Activated naive CD8-positive, alpha-beta T cell treated with anti-CD3 and anti-CD28 coated beads, Interleukin-2, amount 50 U/mL, for 24 hours (primary cell): ENCODE results near the gene PKIB.

ENCODE experiments used
- ATAC-seq: fragments of 150-1000 bp; cut with Tn5 transposase; one replicate; pipeline ENCODE4 v1.10.0; 2021
- DNase-seq: peaks from one replicate; pipeline ENCODE4 v3.0.0; 2021
- H3K27ac Mint-ChIP-seq: one replicate; pipeline ENCODE4 v1.8.0; 2021; ENCODE audit warnings: mild to moderate bottlenecking, mixed read lengths
- H3K27me3 Mint-ChIP-seq: one replicate; pipeline ENCODE4 v1.8.0; 2021; ENCODE audit warnings: mixed read lengths
- H3K36me3 Mint-ChIP-seq: one replicate; pipeline ENCODE4 v1.8.0; 2021; ENCODE audit warnings: low read depth, mixed read lengths
- H3K4me1 Mint-ChIP-seq: one replicate; pipeline ENCODE4 v1.8.0; 2021; ENCODE audit warnings: mixed read lengths
- H3K4me3 Mint-ChIP-seq: one replicate; pipeline ENCODE4 v1.8.0; 2021; ENCODE audit warnings: mild to moderate bottlenecking, moderate library complexity, mixed read lengths
- H3K9me3 Mint-ChIP-seq: one replicate; pipeline ENCODE4 v1.8.0; 2021; ENCODE audit warnings: mixed read lengths

The PKIB gene

GRCh38 chr6:122695188-122695587, 85.0 kb downstream of the PKIB start:
- no peak overlapping the region for H3K4me3 Mint-ChIP-seq
- DNase-seq (no peak), ATAC-seq (no peak)
- no peaks in the 10 kb centered on the region for H3K4me1 Mint-ChIP-seq
- H3K27ac Mint-ChIP-seq = no peak overlapping the region
- H3K9me3 Mint-ChIP-seq = no peaks in the 10 kb centered on the region
- H3K36me3 Mint-ChIP-seq = no peaks in the 10 kb centered on the region
- H3K27me3 Mint-ChIP-seq = no peaks in the 10 kb centered on the region

DNA sequence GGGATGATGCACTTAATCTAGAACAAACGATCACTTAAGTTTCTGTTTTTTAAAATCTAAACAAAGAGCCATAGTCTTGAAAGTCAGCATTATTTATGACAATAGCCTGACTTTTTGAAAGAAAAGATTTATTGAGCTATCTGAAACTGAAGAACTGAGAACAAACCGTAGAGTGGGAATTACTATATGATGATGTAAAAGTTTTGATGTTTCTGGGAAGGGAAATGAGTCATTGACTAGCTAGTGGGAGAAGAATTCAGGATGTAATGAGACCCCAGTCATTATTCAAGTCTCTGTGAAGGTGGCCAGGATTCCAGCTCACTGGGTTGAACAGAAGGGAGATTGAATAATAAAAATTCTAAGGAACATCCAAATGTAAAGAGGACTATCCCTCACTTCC, 85.9 kb downstream of the PKIB start:
- Mint-ChIP-seq H3K4me3 (no peak overlapping the region), H3K27me3 (no peaks in the 10 kb centered on the region), H3K9me3 (no peaks in the 10 kb centered on the region), H3K27ac (no peak overlapping the region), H3K4me1 (no peaks in the 10 kb centered on the region), H3K36me3 (no peaks in the 10 kb centered on the region)
- ATAC-seq (no peak), DNase-seq (no peak)

- ATAC-seq = no peak
- H3K4me1 Mint-ChIP-seq = no peaks in the 10 kb centered on the region
These were observed 86.6 kb downstream of the PKIB start for GRCh38 chr6:122696853-122697252.

GRCh38 chr6:122697458-122697857, 87.3 kb downstream of the PKIB start:
- Mint-ChIP-seq H3K4me1 (no peaks in the 10 kb centered on the region), H3K36me3 (no peaks in the 10 kb centered on the region), H3K9me3 (no peaks in the 10 kb centered on the region), H3K4me3 (no peak overlapping the region), H3K27me3 (no peaks in the 10 kb centered on the region), H3K27ac (no peak overlapping the region)
- ATAC-seq = no peak
- DNase-seq = no peak

More at GRCh38 chr6:122696853-122697252, 86.6 kb downstream of the PKIB start:
- Mint-ChIP-seq H3K27ac (no peak overlapping the region), H3K27me3 (no peaks in the 10 kb centered on the region), H3K36me3 (no peaks in the 10 kb centered on the region), H3K9me3 (no peaks in the 10 kb centered on the region), H3K4me3 (no peak overlapping the region)
- no peak for DNase-seq

DNA sequence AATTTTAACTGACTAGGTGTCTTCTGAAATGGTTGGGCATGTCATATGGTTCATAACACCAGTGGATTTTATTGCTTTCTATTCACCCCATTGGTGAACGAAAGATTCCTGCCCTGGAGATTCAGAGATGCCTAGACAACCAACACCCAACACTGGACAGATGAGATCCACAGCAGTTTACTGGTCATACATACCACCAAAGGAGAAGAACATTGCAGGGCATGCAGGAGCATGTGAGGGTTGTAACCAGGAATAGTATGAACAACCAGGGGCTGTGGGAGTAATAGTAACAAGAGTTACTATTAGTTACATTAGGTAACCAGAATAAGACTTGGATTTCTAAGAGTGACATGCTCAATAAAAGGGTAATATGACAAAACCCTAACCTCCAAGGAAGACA, 91.5 kb downstream of the PKIB start:
- H3K9me3 Mint-ChIP-seq = no peaks in the 10 kb centered on the region
- no peaks in the 10 kb centered on the region for H3K4me1 Mint-ChIP-seq
- no peaks in the 10 kb centered on the region for H3K27me3 Mint-ChIP-seq
- H3K36me3 Mint-ChIP-seq = no peaks in the 10 kb centered on the region
- H3K4me3 Mint-ChIP-seq = no peak overlapping the region
- H3K27ac Mint-ChIP-seq = no peak overlapping the region
- no peak for DNase-seq
- ATAC-seq = no peak

- H3K4me3 Mint-ChIP-seq = no peak overlapping the region
- ATAC-seq (no peak), DNase-seq (no peak)
- no peaks in the 10 kb centered on the region for H3K36me3 Mint-ChIP-seq
- H3K27me3 Mint-ChIP-seq = no peaks in the 10 kb centered on the region
- no peak overlapping the region for H3K27ac Mint-ChIP-seq
- no peaks in the 10 kb centered on the region for H3K9me3 Mint-ChIP-seq
- H3K4me1 Mint-ChIP-seq = no peaks in the 10 kb centered on the region
These were observed 92.6 kb downstream of the PKIB start for GRCh38 chr6:122702841-122703240.

DNA sequence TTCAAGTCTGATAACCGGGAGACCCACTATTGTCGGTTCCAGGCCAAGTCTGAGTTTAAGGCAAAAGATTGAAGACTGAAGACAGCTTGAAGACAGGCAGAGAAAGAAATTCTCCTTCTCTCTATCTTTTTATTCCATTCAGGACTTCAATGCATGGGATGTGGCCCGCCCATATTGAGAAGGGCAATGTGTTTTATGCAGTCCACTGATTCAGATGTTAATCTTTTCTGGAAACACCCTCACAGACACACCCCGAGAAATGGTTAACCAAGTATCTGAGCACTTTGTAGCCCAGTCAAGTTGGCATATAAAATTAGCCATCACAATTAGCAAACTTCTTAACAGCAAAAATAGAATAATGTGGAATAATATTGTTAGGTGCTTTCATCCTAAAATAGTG, 93.9 kb downstream of the PKIB start:
- Mint-ChIP-seq H3K27me3 (no peaks in the 10 kb centered on the region), H3K36me3 (no peaks in the 10 kb centered on the region), H3K27ac (no peak overlapping the region), H3K4me1 (no peaks in the 10 kb centered on the region), H3K4me3 (no peak overlapping the region), H3K9me3 (no peaks in the 10 kb centered on the region)
- DNase-seq = no peak
- ATAC-seq = no peak

GRCh38 chr6:122709922-122710512, 99.8 kb downstream of the PKIB start:
- H3K27ac Mint-ChIP-seq = no peak overlapping the region
- no peaks in the 10 kb centered on the region for H3K4me1 Mint-ChIP-seq
- DNase-seq (no peak), ATAC-seq (peak; percentile 72)
- H3K27me3 Mint-ChIP-seq = no peaks in the 10 kb centered on the region
- no peaks in the 10 kb centered on the region for H3K36me3 Mint-ChIP-seq
- H3K4me3 Mint-ChIP-seq = no peak overlapping the region
- H3K9me3 Mint-ChIP-seq = no peaks in the 10 kb centered on the region

DNA sequence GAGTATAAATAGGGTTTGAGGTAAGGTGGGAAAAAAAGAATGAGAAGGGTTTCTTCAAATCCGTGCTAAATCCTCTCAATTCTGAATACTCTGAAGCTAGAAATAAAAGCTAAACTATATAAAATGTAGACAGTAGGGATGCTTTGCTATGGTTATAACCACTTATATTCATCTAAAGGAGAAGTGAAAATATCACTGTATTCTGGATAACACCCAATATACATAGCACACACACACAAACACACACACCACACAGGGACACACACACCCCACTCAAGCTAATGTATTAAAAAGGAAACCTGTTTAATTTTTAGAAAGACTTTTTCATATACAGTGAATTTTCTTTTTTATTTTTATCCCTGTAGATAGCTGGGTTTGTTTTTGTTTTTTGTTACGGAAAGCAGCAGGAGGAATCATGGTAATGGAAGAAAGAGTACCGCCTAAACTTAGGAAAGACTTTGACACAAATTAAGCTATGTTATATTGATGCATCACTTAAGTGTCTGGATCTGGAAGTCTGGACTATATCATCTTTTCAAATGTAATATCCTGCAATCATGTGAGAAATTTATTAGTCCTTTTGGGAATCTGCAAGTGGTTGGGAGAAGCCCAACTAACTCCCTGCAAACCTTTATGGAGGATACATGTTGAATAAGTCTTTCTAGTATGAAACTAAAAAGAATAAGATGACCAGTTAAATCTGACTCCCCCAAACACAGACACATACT, 100.9 kb downstream of the PKIB start:
- Mint-ChIP-seq H3K9me3 (no peaks in the 10 kb centered on the region), H3K27me3 (no peaks in the 10 kb centered on the region), H3K4me1 (no peaks in the 10 kb centered on the region), H3K4me3 (no peak overlapping the region), H3K27ac (no peak overlapping the region), H3K36me3 (no peaks in the 10 kb centered on the region)
- ATAC-seq = no peak
- no peak for DNase-seq

- H3K9me3 Mint-ChIP-seq = no peaks in the 10 kb centered on the region
These were observed 101.9 kb downstream of the PKIB start for GRCh38 chr6:122712093-122712447.

GRCh38 chr6:122712448-122713137, 102.4 kb downstream of the PKIB start:
- Mint-ChIP-seq H3K9me3 (no peaks in the 10 kb centered on the region), H3K4me1 (no peaks in the 10 kb centered on the region), H3K27ac (no peak overlapping the region), H3K36me3 (no peaks in the 10 kb centered on the region), H3K27me3 (no peaks in the 10 kb centered on the region), H3K4me3 (no peak overlapping the region)
- ATAC-seq = peak; percentile 24
- no peak for DNase-seq

More at GRCh38 chr6:122712093-122712447, 101.9 kb downstream of the PKIB start:
- no peak for ATAC-seq
- Mint-ChIP-seq H3K4me1 (no peaks in the 10 kb centered on the region), H3K27ac (no peak overlapping the region), H3K4me3 (no peak overlapping the region), H3K36me3 (no peaks in the 10 kb centered on the region), H3K27me3 (no peaks in the 10 kb centered on the region)
- DNase-seq = no peak

DNA sequence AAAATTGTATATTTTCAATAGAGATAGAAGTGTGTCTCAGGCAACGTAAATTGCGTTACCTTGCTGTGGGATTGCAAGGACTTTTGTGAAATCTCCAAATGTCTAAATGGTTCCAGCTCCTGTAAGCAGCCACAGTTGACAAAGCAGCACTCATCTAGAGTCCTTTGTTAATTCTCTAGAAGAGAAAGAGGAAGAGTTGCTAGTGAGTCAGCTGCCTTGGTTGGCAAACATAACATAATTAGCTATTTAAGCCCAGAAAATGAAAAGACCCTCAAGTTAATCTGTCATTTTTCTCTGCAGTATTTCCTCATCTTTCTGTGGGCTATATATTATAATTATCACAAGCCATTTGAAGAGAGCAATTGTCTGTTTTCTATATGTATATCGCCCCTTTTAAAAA, 102.9 kb downstream of the PKIB start:
- no peak overlapping the region for H3K4me3 Mint-ChIP-seq
- no peak overlapping the region for H3K27ac Mint-ChIP-seq
- no peaks in the 10 kb centered on the region for H3K27me3 Mint-ChIP-seq
- DNase-seq (no peak), ATAC-seq (no peak)
- no peaks in the 10 kb centered on the region for H3K36me3 Mint-ChIP-seq
- H3K4me1 Mint-ChIP-seq = no peaks in the 10 kb centered on the region
- H3K9me3 Mint-ChIP-seq = no peaks in the 10 kb centered on the region

DNA sequence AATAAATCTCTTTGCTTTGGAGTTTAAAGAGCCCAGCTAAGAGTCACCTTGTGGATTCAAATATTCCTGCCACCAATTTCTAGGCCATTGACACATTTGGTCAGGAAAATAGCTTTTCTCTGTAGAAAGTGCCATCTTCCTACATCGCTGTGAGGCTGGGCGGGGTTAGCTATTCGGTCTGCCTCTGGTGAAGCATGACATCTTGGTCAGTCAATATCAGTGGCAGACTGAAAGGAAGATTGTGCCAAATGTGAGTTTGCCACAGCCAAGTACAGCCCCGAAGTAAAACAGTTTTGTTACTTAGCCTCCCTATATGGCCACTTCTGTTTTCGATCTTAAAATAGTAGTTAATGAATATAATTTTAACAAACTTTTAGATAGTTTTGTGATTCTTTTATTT, 103.9 kb downstream of the PKIB start:
- Mint-ChIP-seq H3K27ac (no peak overlapping the region), H3K4me1 (no peaks in the 10 kb centered on the region), H3K9me3 (no peaks in the 10 kb centered on the region), H3K27me3 (no peaks in the 10 kb centered on the region), H3K4me3 (no peak overlapping the region), H3K36me3 (no peaks in the 10 kb centered on the region)
- ATAC-seq (no peak), DNase-seq (no peak)

GRCh38 chr6:122715725-122716124, 105.5 kb downstream of the PKIB start:
- ATAC-seq = no peak
- peaks cover 2% of the 10 kb centered on the region for H3K27me3 Mint-ChIP-seq
- no peaks in the 10 kb centered on the region for H3K4me1 Mint-ChIP-seq
- DNase-seq = no peak
- H3K4me3 Mint-ChIP-seq = no peak overlapping the region
- no peaks in the 10 kb centered on the region for H3K9me3 Mint-ChIP-seq
- H3K36me3 Mint-ChIP-seq = no peaks in the 10 kb centered on the region
- H3K27ac Mint-ChIP-seq = no peak overlapping the region

GRCh38 chr6:122717350-122717749, 107.1 kb downstream of the PKIB start:
- Mint-ChIP-seq H3K36me3 (no peaks in the 10 kb centered on the region), H3K4me1 (no peaks in the 10 kb centered on the region), H3K27ac (no peak overlapping the region), H3K4me3 (no peak overlapping the region), H3K27me3 (peaks cover 2% of the 10 kb centered on the region), H3K9me3 (no peaks in the 10 kb centered on the region)
- ATAC-seq (no peak), DNase-seq (no peak)
